HepG2 (cell line): ENCODE measurements around the gene QTRT2. TPM values are rescaled to one million over a fixed set of nuclear protein-coding genes. Genes with fewer than 3 reads are reported as not detected.

ENCODE experiments used
- ATAC-seq: fragments of 200-7000 bp; cut with Tn5 transposase; 3 replicates; pipeline ENCODE4 v1.9.1; 2020; ENCODE audit warnings: mild to moderate bottlenecking, moderate library complexity
- BruUV-seq: library from RNA; stranded (reverse); fragments of 400-500 nt; replicated peaks from 2 replicates; lab custom pipeline; 2021; lab: Mats Ljungman, UMichigan
- CTCF ChIA-PET: fragments of 300-600 bp; formaldehyde crosslinking; extraction: SDS; loops from one replicate; lab custom pipeline; 2021; ENCODE audit warnings: low total read pairs, inconsistent platforms, low intra/inter-chr PET ratio; lab: Yijun Ruan, JAX
- POLR2A ChIA-PET: fragments of 350-600 bp; sonication (Branson Sonifier 250); formaldehyde crosslinking; loops from one replicate; lab custom pipeline; 2020; ENCODE audit warnings: antibody characterized with exemption, inconsistent platforms; lab: Yijun Ruan, JAX
- DNase-seq: peaks from one replicate; pipeline ENCODE4 v3.0.0-alpha.2; 2015; ENCODE audit warnings: low spot score
- FAIRE-seq: peaks from 3 replicates; lab custom pipeline; 2011; peaks lifted over from hg19 to GRCh38; lab: Jason Lieb, UNC
- H2AFZ ChIP-seq: one replicate; pipeline ENCODE4 v1.6.1; 2011; ENCODE audit warnings: low read length, inconsistent platforms
- H3K27ac ChIP-seq: fragments of 300-600 bp; 3 replicates; pipeline ENCODE4 v1.8.0; 2011; ENCODE audit warnings: mixed run types, mild to moderate bottlenecking, mixed read lengths, low read length, inconsistent platforms; ENCODE audit not compliant: insufficient read depth; ENCODE audit errors: extremely low read length
- H3K27me3 ChIP-seq, 2 experiments: fragments of 200-600 bp in 1 of 2; 2 replicates in 1 of 2; 3 replicates in 1 of 2; pipeline versions ENCODE4 v1.6.0 to v1.8.0; 2011; ENCODE audit warnings: low read length in 2 of 2, mild to moderate bottlenecking in 2 of 2, moderate library complexity in 2 of 2, inconsistent platforms in 1 of 2; ENCODE audit not compliant: insufficient read depth in 2 of 2, control insufficient read depth in 1 of 2
- H3K36me3 ChIP-seq, 2 experiments: fragments of 200-600 bp in 1 of 2; replicated peaks in 1 of 2; 2 replicates in 1 of 2; 3 replicates in 1 of 2; pipeline versions ENCODE4 v1.5.1 to v1.8.0; 2011; ENCODE audit warnings: low read length in 2 of 2, inconsistent platforms in 1 of 2; ENCODE audit not compliant: insufficient read depth in 2 of 2, control insufficient read depth in 1 of 2
- H3K4me1 ChIP-seq: 2 replicates; pipeline ENCODE4 v1.5.1; 2012; ENCODE audit warnings: low read length, inconsistent platforms; ENCODE audit not compliant: insufficient read depth
- H3K4me2 ChIP-seq: 2 replicates; pipeline ENCODE4 v1.6.0; 2011; ENCODE audit warnings: low read depth, low read length, inconsistent platforms
- H3K4me3 ChIP-seq, 3 experiments: fragments of 200-600 bp in 1 of 3; sonication (generic), shearing (Covaris generic) in 1 of 3; replicated peaks in 1 of 3; 2 replicates each; pipeline ENCODE4 v1.5.1; 2011 to 2016; ENCODE audit warnings: low read length in 3 of 3, inconsistent platforms in 2 of 3, low read depth in 2 of 3, mild to moderate bottlenecking in 2 of 3, control low read depth in 1 of 3, mixed read lengths in 1 of 3; ENCODE audit not compliant: insufficient read depth in 1 of 3
- H3K79me2 ChIP-seq: one replicate; pipeline ENCODE4 v1.6.1; 2011; ENCODE audit warnings: low read length, inconsistent platforms; ENCODE audit not compliant: insufficient read depth
- H3K9ac ChIP-seq: 2 replicates; pipeline ENCODE4 v1.6.0; 2011; ENCODE audit warnings: mild to moderate bottlenecking, low read depth, low read length, inconsistent platforms; ENCODE audit not compliant: insufficient read depth
- H3K9me3 ChIP-seq: 2 replicates; pipeline ENCODE4 v1.5.1; 2012; ENCODE audit warnings: mild to moderate bottlenecking, low read length
- H4K20me1 ChIP-seq: 2 replicates; pipeline ENCODE4 v1.6.0; 2011; ENCODE audit warnings: inconsistent platforms, mild to moderate bottlenecking, low read length, moderate library complexity; ENCODE audit not compliant: insufficient read depth
- SETDB1 ChIP-seq: sonication (generic); formaldehyde crosslinking; IDR thresholded peaks from 2 replicates; pipeline ENCODE4 v1.5.1; 2020; ENCODE audit warnings: missing genetic modification reagents, mild to moderate bottlenecking, borderline replicate concordance
- SP4 ChIP-seq: sonication (generic); formaldehyde crosslinking; IDR thresholded peaks from 2 replicates; pipeline ENCODE4 v1.8.1; 2023; ENCODE audit warnings: mild to moderate bottlenecking, missing genetic modification reagents
- ZIK1 ChIP-seq: sonication (generic); formaldehyde crosslinking; IDR thresholded peaks from 2 replicates; pipeline ENCODE4 v1.5.0; 2020; ENCODE audit warnings: mild to moderate bottlenecking, low read depth, missing genetic modification reagents, borderline replicate concordance
- WGBS: methylation state at CpG from one replicate; pipeline ENCODE4 v1.1.6; 2017; ENCODE audit warnings: low lambda C conversion rate; 5-methylcytosine and 5-hydroxymethylcytosine counted together
- in situ Hi-C: cut with HindIII; loops from 2 replicates; pipeline ENCODE4 v1.10.0; 2017; ENCODE audit warnings: low pct_unique_long_range_greater_than_20kb; ENCODE audit not compliant: extremely low pct_ligation_motif_present
- intact Hi-C: fragments of 100-400 bp; cut with micrococcal nuclease; formaldehyde crosslinking; loops from one replicate; pipeline ENCODE4 v1.10.0; 2022; ENCODE audit not compliant: unreplicated experiment
- polyA plus RNA-seq, 8 experiments: library from polyadenylated mRNA; depleted of rRNA in 3 of 8; stranded (reverse) in 7 of 8; unstranded in 1 of 8; fragments of >200 nt; fragmentation: Illumina TruSeq in 4 of 8; extraction: Trizol in 4 of 8; gene quantifications; 2 replicates each; pipeline versions ENCODE4 v1.2.1 to v1.2.3, GENCODE V29; 2011 to 2016; ENCODE audit warnings: low read depth in 4 of 8, missing spikeins in 1 of 8, mixed read lengths in 1 of 8; ENCODE audit not compliant: insufficient read depth in 1 of 8
- total RNA-seq, 5 experiments: library from RNA; depleted of rRNA; stranded (reverse); fragments of >200 nt; fragmentation: Illumina TruSeq; extraction: Trizol; gene quantifications; 2 replicates each; pipeline ENCODE4 v1.2.3, GENCODE V29; 2016; ENCODE audit warnings: low read depth in 1 of 5
- TF ChIP-seq, protein P1 (sequence below): sonication (generic); formaldehyde crosslinking; IDR thresholded peaks from 2 replicates; pipeline ENCODE4 v1.4.0; 2020; ENCODE audit warnings: missing genetic modification reagents, borderline replicate concordance

The QTRT2 gene
- total and polyA plus RNA-seq, 2 of the 13 experiments (the other 11 are each of a cell fraction or from before 2014, with no cell fraction given): 7.1 to 33.4 TPM

DNA sequence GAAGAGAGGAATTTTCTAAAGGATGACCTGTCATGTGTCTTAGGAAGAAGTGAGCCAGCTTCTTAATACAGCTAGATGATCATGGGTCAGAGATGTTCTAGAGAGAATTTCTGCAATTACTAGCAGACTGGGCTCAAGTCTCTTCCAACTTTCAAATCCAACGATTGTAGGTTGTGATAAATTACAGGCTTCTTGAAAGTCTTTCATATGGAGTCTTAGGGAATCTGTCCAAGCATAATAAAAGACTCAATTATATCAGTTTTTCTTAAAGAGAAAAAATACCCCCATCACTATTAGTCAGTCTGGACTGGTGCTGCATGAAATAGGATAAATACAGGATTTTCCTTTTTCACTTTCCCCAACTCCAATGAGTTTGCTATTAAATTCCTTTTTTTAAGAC, 63.2 kb downstream of the QTRT2 start:
- in situ Hi-C loops: no loop called here
- 0% methylated on average over 1 of the region's 1 CpG for WGBS
- no peaks in the 10 kb centered on the region for H3K79me2 ChIP-seq

More for the DNA sequence above, 63.2 kb downstream of the QTRT2 start:
- no peak for FAIRE-seq
- no TSS peak for BruUV-seq
- ATAC-seq: no peak
- intact Hi-C loops: no loop called here
- Histone ChIP-seq H3K4me2 (no peak overlapping the region), H3K27ac (no peak overlapping the region), H3K4me3 (no peak overlapping the region), H3K9ac (no peak overlapping the region), H4K20me1 (no peaks in the 10 kb centered on the region), H3K9me3 (no peaks in the 10 kb centered on the region), H3K36me3 (no peaks in the 10 kb centered on the region), H2AFZ (no peak overlapping the region), H3K4me1 (no peaks in the 10 kb centered on the region), H3K27me3 (peaks cover 0 to 4% of the 10 kb centered on the region in 2 experiments; a peak in 2 of 5 replicates)
- TF ChIP-seq, protein P1, sequence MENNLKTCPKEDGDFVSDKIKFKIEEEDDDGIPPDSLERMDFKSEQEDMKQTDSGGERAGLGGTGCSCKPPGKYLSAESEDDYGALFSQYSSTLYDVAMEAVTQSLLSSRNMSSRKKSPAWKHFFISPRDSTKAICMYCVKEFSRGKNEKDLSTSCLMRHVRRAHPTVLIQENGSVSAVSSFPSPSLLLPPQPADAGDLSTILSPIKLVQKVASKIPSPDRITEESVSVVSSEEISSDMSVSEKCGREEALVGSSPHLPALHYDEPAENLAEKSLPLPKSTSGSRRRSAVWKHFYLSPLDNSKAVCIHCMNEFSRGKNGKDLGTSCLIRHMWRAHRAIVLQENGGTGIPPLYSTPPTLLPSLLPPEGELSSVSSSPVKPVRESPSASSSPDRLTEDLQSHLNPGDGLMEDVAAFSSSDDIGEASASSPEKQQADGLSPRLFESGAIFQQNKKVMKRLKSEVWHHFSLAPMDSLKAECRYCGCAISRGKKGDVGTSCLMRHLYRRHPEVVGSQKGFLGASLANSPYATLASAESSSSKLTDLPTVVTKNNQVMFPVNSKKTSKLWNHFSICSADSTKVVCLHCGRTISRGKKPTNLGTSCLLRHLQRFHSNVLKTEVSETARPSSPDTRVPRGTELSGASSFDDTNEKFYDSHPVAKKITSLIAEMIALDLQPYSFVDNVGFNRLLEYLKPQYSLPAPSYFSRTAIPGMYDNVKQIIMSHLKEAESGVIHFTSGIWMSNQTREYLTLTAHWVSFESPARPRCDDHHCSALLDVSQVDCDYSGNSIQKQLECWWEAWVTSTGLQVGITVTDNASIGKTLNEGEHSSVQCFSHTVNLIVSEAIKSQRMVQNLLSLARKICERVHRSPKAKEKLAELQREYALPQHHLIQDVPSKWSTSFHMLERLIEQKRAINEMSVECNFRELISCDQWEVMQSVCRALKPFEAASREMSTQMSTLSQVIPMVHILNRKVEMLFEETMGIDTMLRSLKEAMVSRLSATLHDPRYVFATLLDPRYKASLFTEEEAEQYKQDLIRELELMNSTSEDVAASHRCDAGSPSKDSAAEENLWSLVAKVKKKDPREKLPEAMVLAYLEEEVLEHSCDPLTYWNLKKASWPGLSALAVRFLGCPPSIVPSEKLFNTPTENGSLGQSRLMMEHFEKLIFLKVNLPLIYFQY (CRISPR knock-in tag): no peak
- TF ChIP-seq SETDB1 (CRISPR knock-in tag) (no peak), SP4 (CRISPR knock-in tag) (no peak), ZIK1 (CRISPR knock-in tag) (no peak)
- no peak for DNase-seq
- ChIA-PET CTCF (no interaction called here), POLR2A (no interaction called here)
